Mucosa of descending colon (tissue), 3 donors: ENCODE results near the gene FAM234B. TPM values are rescaled to one million over a fixed set of nuclear protein-coding genes. Genes with fewer than 3 reads are reported as not detected.

Source experiments
- ATAC-seq: fragments of 200-7000 bp; cut with Tn5 transposase; one replicate; pipeline ENCODE4 v1.9.1; 2020; ENCODE audit warnings: mild to moderate bottlenecking, moderate library complexity
- DNase-seq, 3 donors: peaks; one replicate each; pipeline ENCODE4 v3.0.0-alpha.2; 2020
- H3K36me3 ChIP-seq: fragments of 200-600 bp; one replicate; pipeline ENCODE4 v1.8.0; 2021; ENCODE audit warnings: low read depth, mild to moderate bottlenecking
- H3K4me1 ChIP-seq: fragments of 200-600 bp; one replicate; pipeline ENCODE4 v1.8.0; 2021; ENCODE audit warnings: low read depth, mild to moderate bottlenecking
- H3K4me3 ChIP-seq: fragments of 200-600 bp; one replicate; pipeline ENCODE4 v1.8.0; 2021; ENCODE audit warnings: mild to moderate bottlenecking
- H3K9me3 ChIP-seq: fragments of 200-600 bp; one replicate; pipeline ENCODE4 v1.8.0; 2021; ENCODE audit warnings: mild to moderate bottlenecking
- intact Hi-C, 2 donors: fragments of 100-400 bp; cut with DNase I in 1 of 2; cut with micrococcal nuclease in 1 of 2; formaldehyde crosslinking; loops; one replicate each; pipeline versions ENCODE4 v1.11.0 to v1.11.1; 2022; cut with DNase I, micrococcal nuclease
- total RNA-seq, 3 donors: library from RNA; stranded (reverse); fragmentation: NEBNext Ultra II Directional in 2 of 3; extraction: Animal tissue kit (Norgen Biotek cat#: 25700) in 2 of 3; gene quantifications; one replicate each; pipeline versions ENCODE4 v1.2.1 to v1.2.4, GENCODE V29; 2021 to 2023
- TF ChIP-seq, protein P1 (sequence below): fragments of 200-600 bp; IDR thresholded peaks from one replicate; pipeline ENCODE4 v1.8.0; 2022; ENCODE audit warnings: antibody characterized with exemption, mild to moderate bottlenecking
- donor health status: DM: no; HTN: no; CAD: no; lungs with moderate emphysema.
- donor health status: DM: no; HTN: no; CAD: no.
- donor health status: DM: no; HTN: yes; CAD: no.

FAM234B gene
- total RNA-seq, 3 donors from 2014 or later = 1.4 to 3.4 (median 1.9) TPM

DNA sequence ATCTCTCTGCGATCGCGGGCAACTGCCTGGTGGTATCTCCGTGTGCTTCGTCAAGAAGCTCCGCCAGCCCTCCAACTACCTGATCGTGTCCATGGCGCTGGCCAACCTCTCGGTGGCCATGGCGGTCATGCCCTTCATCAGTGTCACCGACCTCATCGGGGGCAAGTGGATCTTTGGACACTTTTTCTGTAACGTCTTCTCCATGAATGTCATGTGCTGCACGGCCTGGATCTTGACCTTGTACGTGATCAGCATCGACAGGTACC is 42.5 kb upstream of the FAM234B start:
- Histone ChIP-seq H3K4me3 (no peak overlapping the region), H3K9me3 (no peaks in the 10 kb centered on the region), H3K36me3 (no peaks in the 10 kb centered on the region), H3K4me1 (peaks cover 16% of the 10 kb centered on the region)
- intact Hi-C loops = no loop called here
- TF ChIP-seq, protein P1, sequence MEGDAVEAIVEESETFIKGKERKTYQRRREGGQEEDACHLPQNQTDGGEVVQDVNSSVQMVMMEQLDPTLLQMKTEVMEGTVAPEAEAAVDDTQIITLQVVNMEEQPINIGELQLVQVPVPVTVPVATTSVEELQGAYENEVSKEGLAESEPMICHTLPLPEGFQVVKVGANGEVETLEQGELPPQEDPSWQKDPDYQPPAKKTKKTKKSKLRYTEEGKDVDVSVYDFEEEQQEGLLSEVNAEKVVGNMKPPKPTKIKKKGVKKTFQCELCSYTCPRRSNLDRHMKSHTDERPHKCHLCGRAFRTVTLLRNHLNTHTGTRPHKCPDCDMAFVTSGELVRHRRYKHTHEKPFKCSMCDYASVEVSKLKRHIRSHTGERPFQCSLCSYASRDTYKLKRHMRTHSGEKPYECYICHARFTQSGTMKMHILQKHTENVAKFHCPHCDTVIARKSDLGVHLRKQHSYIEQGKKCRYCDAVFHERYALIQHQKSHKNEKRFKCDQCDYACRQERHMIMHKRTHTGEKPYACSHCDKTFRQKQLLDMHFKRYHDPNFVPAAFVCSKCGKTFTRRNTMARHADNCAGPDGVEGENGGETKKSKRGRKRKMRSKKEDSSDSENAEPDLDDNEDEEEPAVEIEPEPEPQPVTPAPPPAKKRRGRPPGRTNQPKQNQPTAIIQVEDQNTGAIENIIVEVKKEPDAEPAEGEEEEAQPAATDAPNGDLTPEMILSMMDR = no peak
- ATAC-seq = no peak
- no peak for DNase-seq

GRCh38 chr12:13002301-13003097 is 41.7 kb upstream of the FAM234B start:
- DNase-seq (no peak), ATAC-seq (no peak)
- Histone ChIP-seq H3K9me3 (no peaks in the 10 kb centered on the region), H3K4me1 (peaks cover 16% of the 10 kb centered on the region), H3K4me3 (no peak overlapping the region), H3K36me3 (no peaks in the 10 kb centered on the region)
- TF ChIP-seq, protein P1 = no peak
- intact Hi-C loops = no loop called here

- no peak for ATAC-seq
Measured at GRCh38 chr12:13004361-13004760, 39.8 kb upstream of the FAM234B start.

DNA sequence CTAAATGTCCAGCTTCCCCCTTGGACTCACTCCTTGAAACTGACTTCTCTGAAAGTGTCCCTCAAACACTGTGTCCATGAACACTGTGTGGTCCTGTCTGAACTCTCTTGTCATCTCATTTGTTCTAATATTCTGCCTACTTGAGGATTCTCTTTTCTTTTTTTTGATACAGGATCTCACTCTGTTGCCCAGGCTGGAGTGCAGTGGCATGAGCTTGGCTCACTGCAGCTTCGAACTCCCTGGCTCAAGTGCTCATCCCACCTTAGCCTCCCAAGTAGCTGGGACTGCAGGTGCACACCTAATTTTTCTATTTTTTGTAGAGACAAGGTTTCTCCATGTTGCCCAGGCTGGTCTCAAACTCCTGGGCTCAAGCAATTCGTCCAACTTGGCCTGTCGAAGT is 39.2 kb upstream of the FAM234B start:
- no peak for ATAC-seq

More at GRCh38 chr12:13004361-13004760, 39.8 kb upstream of the FAM234B start:
- H3K36me3 ChIP-seq = no peaks in the 10 kb centered on the region
- H3K4me3 ChIP-seq = no peak overlapping the region
- no peaks in the 10 kb centered on the region for H3K9me3 ChIP-seq
- TF ChIP-seq, protein P1 = no peak
- DNase-seq = no peak
- H3K4me1 ChIP-seq = peaks cover 5% of the 10 kb centered on the region
- intact Hi-C loops = no loop called here

GRCh38 chr12:13005649-13006048 is 38.5 kb upstream of the FAM234B start:
- DNase-seq (no peak), ATAC-seq (no peak)
- H3K4me3 ChIP-seq = no peak overlapping the region
- TF ChIP-seq, protein P1 = no peak
- H3K4me1 ChIP-seq = peaks cover 5% of the 10 kb centered on the region
- no peaks in the 10 kb centered on the region for H3K9me3 ChIP-seq
- H3K36me3 ChIP-seq = no peaks in the 10 kb centered on the region
- intact Hi-C loops = no loop called here

More for the DNA sequence above, 39.2 kb upstream of the FAM234B start:
- TF ChIP-seq, protein P1 = no peak
- Histone ChIP-seq H3K9me3 (no peaks in the 10 kb centered on the region), H3K4me1 (peaks cover 5% of the 10 kb centered on the region), H3K4me3 (no peak overlapping the region), H3K36me3 (no peaks in the 10 kb centered on the region)
- intact Hi-C loops = no loop called here
- DNase-seq = no peak
